WTC11 (cell line): ENCODE results near the gene TCF7L2. TPM values are rescaled to one million over a fixed set of nuclear protein-coding genes. Genes with fewer than 3 reads are reported as not detected.
A peak's percentile ranks its signal among the peaks of the same experiment; 100 is the strongest.

Experiments used
- ATAC-seq: fragments of 200-7000 bp; cut with Tn5 transposase; 2 replicates; pipeline ENCODE4 v1.10.0; 2021; ENCODE audit warnings: mild to moderate bottlenecking, moderate library complexity
- CTCF ChIA-PET: fragments of 300-600 bp; sonication (Branson Sonifier 250); formaldehyde crosslinking; loops from one replicate; lab custom pipeline; 2021; ENCODE audit warnings: antibody characterized with exemption; lab: Charles Lee
- POLR2A ChIA-PET: fragments of 350-600 bp; sonication (Branson Sonifier 250); formaldehyde crosslinking; loops from one replicate; lab custom pipeline; 2021; ENCODE audit warnings: antibody characterized with exemption; lab: Charles Lee
- DNase-seq: peaks from one replicate; pipeline ENCODE4 v3.0.0; 2021; ENCODE audit warnings: low spot score
- H3K27ac Mint-ChIP-seq: 2 replicates; pipeline ENCODE4 v1.8.0; 2021; ENCODE audit warnings: mixed read lengths
- H3K27me3 Mint-ChIP-seq: 2 replicates; pipeline ENCODE4 v1.8.0; 2021; ENCODE audit warnings: low read depth, mild to moderate bottlenecking, moderate library complexity, mixed read lengths
- H3K36me3 Mint-ChIP-seq: 2 replicates; pipeline ENCODE4 v1.8.0; 2021; ENCODE audit warnings: mixed read lengths
- H3K4me1 Mint-ChIP-seq: 2 replicates; pipeline ENCODE4 v1.8.0; 2022; ENCODE audit warnings: mixed read lengths
- H3K4me3 Mint-ChIP-seq: 2 replicates; pipeline ENCODE4 v1.8.0; 2021; ENCODE audit warnings: mild to moderate bottlenecking, moderate library complexity, mixed read lengths
- H3K9me3 Mint-ChIP-seq: 2 replicates; pipeline ENCODE4 v1.8.0; 2021; ENCODE audit warnings: mixed read lengths
- AR ChIP-seq: fragments of 250-450 bp; sonication (Bioruptor Pico); IDR thresholded peaks from 2 replicates; pipeline ENCODE4 v1.9.0; 2021; ENCODE audit warnings: mild to moderate bottlenecking
- ELF4 ChIP-seq: sonication (generic); formaldehyde crosslinking; IDR thresholded peaks from 2 replicates; pipeline ENCODE4 v1.8.1; 2022; ENCODE audit warnings: low read depth, mild to moderate bottlenecking, moderate library complexity, missing genetic modification reagents
- EMX1 ChIP-seq: fragments of 250-450 bp; sonication (Bioruptor Pico); IDR thresholded peaks from 2 replicates; pipeline ENCODE4 v1.8.0; 2021; ENCODE audit warnings: mild to moderate bottlenecking
- FOXJ3 ChIP-seq: sonication (generic); formaldehyde crosslinking; IDR thresholded peaks from 2 replicates; pipeline ENCODE4 v1.9.0; 2021; ENCODE audit warnings: missing genetic modification reagents, mild to moderate bottlenecking, borderline replicate concordance
- MAX ChIP-seq: sonication (generic); formaldehyde crosslinking; IDR thresholded peaks from 2 replicates; pipeline ENCODE4 v1.8.0; 2022; ENCODE audit warnings: mild to moderate bottlenecking, missing genetic modification reagents
- NFATC4 ChIP-seq: fragments of 250-450 bp; sonication (Bioruptor Pico); IDR thresholded peaks from 2 replicates; pipeline ENCODE4 v1.9.0; 2021; ENCODE audit warnings: mild to moderate bottlenecking
- NR1H2 ChIP-seq: sonication (generic); formaldehyde crosslinking; IDR thresholded peaks from 2 replicates; pipeline ENCODE4 v1.9.0; 2021; ENCODE audit warnings: mild to moderate bottlenecking, moderate library complexity, missing genetic modification reagents
- NR3C1 ChIP-seq: sonication (generic); formaldehyde crosslinking; conservative IDR thresholded peaks from 2 replicates; pipeline ENCODE4 v1.8.1; 2023; ENCODE audit warnings: low read depth, mild to moderate bottlenecking, missing genetic modification reagents
- SMAD3 ChIP-seq: sonication (generic); formaldehyde crosslinking; IDR thresholded peaks from 2 replicates; pipeline ENCODE4 v1.8.0; 2022; ENCODE audit warnings: missing genetic modification reagents, mild to moderate bottlenecking, borderline replicate concordance
- SP1 ChIP-seq: sonication (generic); formaldehyde crosslinking; conservative IDR thresholded peaks from 2 replicates; pipeline ENCODE4 v1.8.1; 2022; ENCODE audit warnings: missing genetic modification reagents
- STAT6 ChIP-seq: sonication (generic); formaldehyde crosslinking; conservative IDR thresholded peaks from 2 replicates; pipeline ENCODE4 v1.8.1; 2023; ENCODE audit warnings: mild to moderate bottlenecking, low read depth, missing genetic modification reagents, moderate library complexity
- TEAD1 ChIP-seq: sonication (generic); formaldehyde crosslinking; IDR thresholded peaks from 2 replicates; pipeline ENCODE4 v1.8.0; 2022; ENCODE audit warnings: mild to moderate bottlenecking, missing genetic modification reagents
- TEAD4 ChIP-seq: sonication (generic); formaldehyde crosslinking; IDR thresholded peaks from 2 replicates; pipeline ENCODE4 v1.8.0; 2022; ENCODE audit warnings: mild to moderate bottlenecking, missing genetic modification reagents
- USF1 ChIP-seq: sonication (generic); formaldehyde crosslinking; IDR thresholded peaks from 2 replicates; pipeline ENCODE4 v1.8.0; 2022; ENCODE audit warnings: mild to moderate bottlenecking, missing genetic modification reagents
- ZNF425 ChIP-seq: fragments of 250-450 bp; sonication (Bioruptor Pico); conservative IDR thresholded peaks from 2 replicates; pipeline ENCODE4 v1.9.0; 2021; ENCODE audit warnings: mild to moderate bottlenecking
- ZNF512 ChIP-seq: sonication (generic); formaldehyde crosslinking; IDR thresholded peaks from 2 replicates; pipeline ENCODE4 v1.8.1; 2022; ENCODE audit warnings: missing genetic modification reagents, borderline replicate concordance
- total RNA-seq: library from RNA; stranded (reverse); gene quantifications from 3 replicates; pipeline ENCODE4 v1.2.3, GENCODE V29; 2021
- TF ChIP-seq, protein P1 (sequence below): fragments of 250-450 bp; sonication (Bioruptor Pico); IDR thresholded peaks from 2 replicates; pipeline ENCODE4 v1.8.0; 2021; ENCODE audit warnings: mild to moderate bottlenecking
- TF ChIP-seq, protein P2 (sequence below): fragments of 250-450 bp; sonication (Bioruptor Pico); IDR thresholded peaks from 2 replicates; pipeline ENCODE4 v1.9.0; 2021; ENCODE audit warnings: mild to moderate bottlenecking
- TF ChIP-seq, protein P3 (sequence below): sonication (generic); formaldehyde crosslinking; conservative IDR thresholded peaks from 2 replicates; pipeline ENCODE4 v1.8.1; 2022; ENCODE audit warnings: mild to moderate bottlenecking, missing genetic modification reagents

Gene TCF7L2
- total RNA-seq, 1 experiment from 2014 or later, result 44.5 TPM

- POLR2A ChIA-PET, result no interaction called here
- Mint-ChIP-seq H3K4me3 (no peak overlapping the region), H3K27ac (peak overlapping the region; percentile 54; the same call in 1 of the 2 replicates), H3K27me3 (no peaks in the 10 kb centered on the region), H3K4me1 (peaks cover 21% of the 10 kb centered on the region), H3K36me3 (no peaks in the 10 kb centered on the region), H3K9me3 (no peaks in the 10 kb centered on the region)
- no peak for TF ChIP-seq MAX (CRISPR knock-in tag)
- TF ChIP-seq, protein P1, sequence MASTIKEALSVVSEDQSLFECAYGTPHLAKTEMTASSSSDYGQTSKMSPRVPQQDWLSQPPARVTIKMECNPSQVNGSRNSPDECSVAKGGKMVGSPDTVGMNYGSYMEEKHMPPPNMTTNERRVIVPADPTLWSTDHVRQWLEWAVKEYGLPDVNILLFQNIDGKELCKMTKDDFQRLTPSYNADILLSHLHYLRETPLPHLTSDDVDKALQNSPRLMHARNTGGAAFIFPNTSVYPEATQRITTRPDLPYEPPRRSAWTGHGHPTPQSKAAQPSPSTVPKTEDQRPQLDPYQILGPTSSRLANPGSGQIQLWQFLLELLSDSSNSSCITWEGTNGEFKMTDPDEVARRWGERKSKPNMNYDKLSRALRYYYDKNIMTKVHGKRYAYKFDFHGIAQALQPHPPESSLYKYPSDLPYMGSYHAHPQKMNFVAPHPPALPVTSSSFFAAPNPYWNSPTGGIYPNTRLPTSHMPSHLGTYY (CRISPR knock-in tag), result no peak
- no peak for TF ChIP-seq EMX1
- TF ChIP-seq USF1 (CRISPR knock-in tag), result no peak
- TF ChIP-seq AR (CRISPR knock-in tag), result no peak
- TF ChIP-seq, protein P2, sequence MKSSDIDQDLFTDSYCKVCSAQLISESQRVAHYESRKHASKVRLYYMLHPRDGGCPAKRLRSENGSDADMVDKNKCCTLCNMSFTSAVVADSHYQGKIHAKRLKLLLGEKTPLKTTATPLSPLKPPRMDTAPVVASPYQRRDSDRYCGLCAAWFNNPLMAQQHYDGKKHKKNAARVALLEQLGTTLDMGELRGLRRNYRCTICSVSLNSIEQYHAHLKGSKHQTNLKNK, result no peak
- no peak for TF ChIP-seq TEAD4
- no peak for TF ChIP-seq FOXJ3
- no peak for TF ChIP-seq ZNF425 (CRISPR knock-in tag)
- DNase-seq (no peak), ATAC-seq (no peak)
- CTCF ChIA-PET, result interaction anchor here (0.8 to 1.4 kb wide), 3 partner anchors 14 to 324 kb away, joined by 3 to 4 read pairs (median 3); no protein-coding TSS in a partner anchor
Measured at GRCh38 chr10:113061054-113061430, 111.0 kb downstream of the TCF7L2 start.

DNA sequence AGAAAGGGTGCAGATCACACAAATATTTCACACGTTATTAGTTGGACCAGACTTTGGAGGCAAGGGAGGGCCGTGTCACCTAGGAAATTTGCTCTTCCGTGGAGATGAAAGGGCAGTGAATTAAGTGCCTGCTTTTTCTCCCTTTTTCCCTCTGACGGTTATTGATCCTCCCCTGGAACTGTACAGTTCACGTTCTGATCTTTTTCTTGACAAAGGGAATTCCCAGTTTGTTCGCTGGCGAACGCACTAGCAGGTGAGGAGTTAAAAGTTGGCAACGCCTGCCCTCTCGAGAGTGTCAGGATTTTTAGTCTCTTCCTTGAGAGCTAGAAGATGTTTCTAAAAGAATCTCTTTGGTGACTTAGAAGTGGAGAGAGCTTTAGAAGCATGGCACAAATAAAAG is 111.5 kb downstream of the TCF7L2 start:
- no peaks in the 10 kb centered on the region for H3K9me3 Mint-ChIP-seq
- no peaks in the 10 kb centered on the region for H3K36me3 Mint-ChIP-seq
- no peak overlapping the region for H3K4me3 Mint-ChIP-seq
- H3K4me1 Mint-ChIP-seq, result peaks cover 21% of the 10 kb centered on the region
- ChIA-PET CTCF (interaction anchor here (1.4 kb wide), 1 partner anchor 13 kb away, joined by 4 read pairs; no protein-coding TSS in a partner anchor), POLR2A (no interaction called here)
- H3K27me3 Mint-ChIP-seq, result no peaks in the 10 kb centered on the region
- ATAC-seq, result no peak
- peak overlapping the region; percentile 54 for H3K27ac Mint-ChIP-seq
- no peak for DNase-seq
- TF ChIP-seq ELF4 (CRISPR knock-in tag) (no peak), ZNF425 (CRISPR knock-in tag) (no peak), SP1 (CRISPR knock-in tag) (no peak), TEAD1 (CRISPR knock-in tag) (no peak), MAX (CRISPR knock-in tag) (no peak), STAT6 (CRISPR knock-in tag) (no peak), NFATC4 (CRISPR knock-in tag) (no peak), ZNF512 (CRISPR knock-in tag) (no peak), SMAD3 (no peak), NR3C1 (no peak), NR1H2 (no peak)
- TF ChIP-seq, protein P3, sequence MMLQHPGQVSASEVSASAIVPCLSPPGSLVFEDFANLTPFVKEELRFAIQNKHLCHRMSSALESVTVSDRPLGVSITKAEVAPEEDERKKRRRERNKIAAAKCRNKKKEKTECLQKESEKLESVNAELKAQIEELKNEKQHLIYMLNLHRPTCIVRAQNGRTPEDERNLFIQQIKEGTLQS (CRISPR knock-in tag), result no peak
